ENCODE data around the gene HELLS. TPM values are rescaled to one million over a fixed set of nuclear protein-coding genes. Genes with fewer than 3 reads are reported as not detected.

The HELLS gene
- 19.7 and 139 TPM in 2 replicates for total RNA-seq (ENCODE audit: low replicate concordance)

- H3K4me3 ChIP-seq (ENCODE audit: low read depth, low read length): peak within 1 kb of the TSS; percentile 95
- peak; percentile 6 for TF ChIP-seq CTCF (IDR thresholded peaks at IDR 0.05; ENCODE audit: insufficient read depth, low read length)
- DNase-seq (ENCODE audit: low read depth): peak; percentile 88
Measured at GRCh38 chr10:94545391-94546048, at the start of gene HELLS. Gene HELLS, plus strand, starts transcription at chr10:94545788. Its CDS starts 134 bp downstream, at chr10:94545922.

DNA sequence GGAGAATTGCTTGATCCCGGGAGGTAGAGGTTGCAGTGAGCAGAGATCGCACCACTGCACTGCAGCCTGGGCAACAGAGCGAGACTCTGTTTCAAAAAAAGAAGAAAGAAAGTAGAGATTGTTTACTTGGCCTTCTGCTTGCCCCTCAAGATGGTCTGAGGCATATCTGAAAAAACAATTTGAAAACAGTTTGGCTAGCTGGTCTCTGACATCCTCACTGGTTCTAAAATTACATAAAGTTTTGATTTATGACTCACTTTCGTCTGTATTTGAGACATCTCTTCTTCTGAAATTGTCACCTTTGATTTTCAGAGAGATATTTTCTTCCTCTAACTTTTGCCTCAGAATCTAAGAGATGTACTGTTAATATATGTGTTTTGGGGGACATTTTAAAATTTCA is 49.6 kb upstream of the HELLS start:
- no peak overlapping the region for H3K4me3 ChIP-seq (ENCODE audit: low read depth, low read length)
- DNase-seq (ENCODE audit: low read depth): peak; percentile 2
- no peak for TF ChIP-seq CTCF (IDR thresholded peaks at IDR 0.05; ENCODE audit: insufficient read depth, low read length)

DNA sequence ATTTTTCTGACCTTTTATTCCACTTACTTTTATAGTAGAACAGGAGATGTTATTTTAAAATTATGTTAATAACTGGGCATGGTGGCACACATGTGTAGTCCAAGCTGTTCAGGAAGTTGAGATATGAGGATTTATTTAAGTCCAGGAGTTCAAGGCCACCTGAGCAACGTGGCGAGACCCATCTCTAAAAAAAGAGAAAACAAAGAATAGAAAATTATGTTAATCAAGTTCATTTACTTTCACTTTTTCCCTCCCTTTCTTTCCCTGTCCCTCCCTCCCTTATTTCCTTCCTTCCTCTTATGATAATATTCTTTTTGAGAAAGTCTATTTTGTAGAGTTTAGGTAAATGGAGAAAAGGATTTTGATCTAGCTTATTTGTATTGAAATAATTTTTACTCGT is 48.9 kb upstream of the HELLS start:
- no peak for TF ChIP-seq CTCF (IDR thresholded peaks at IDR 0.05; ENCODE audit: insufficient read depth, low read length)
- no peak for DNase-seq (ENCODE audit: low read depth)
- H3K4me3 ChIP-seq (ENCODE audit: low read depth, low read length): no peak overlapping the region

GRCh38 chr10:94500063-94500462 is 45.5 kb upstream of the HELLS start:
- H3K4me3 ChIP-seq (ENCODE audit: low read depth, low read length): no peak overlapping the region
- TF ChIP-seq CTCF (IDR thresholded peaks at IDR 0.05; ENCODE audit: insufficient read depth, low read length): peak; percentile 56
- DNase-seq (ENCODE audit: low read depth): peak; percentile 24

DNA sequence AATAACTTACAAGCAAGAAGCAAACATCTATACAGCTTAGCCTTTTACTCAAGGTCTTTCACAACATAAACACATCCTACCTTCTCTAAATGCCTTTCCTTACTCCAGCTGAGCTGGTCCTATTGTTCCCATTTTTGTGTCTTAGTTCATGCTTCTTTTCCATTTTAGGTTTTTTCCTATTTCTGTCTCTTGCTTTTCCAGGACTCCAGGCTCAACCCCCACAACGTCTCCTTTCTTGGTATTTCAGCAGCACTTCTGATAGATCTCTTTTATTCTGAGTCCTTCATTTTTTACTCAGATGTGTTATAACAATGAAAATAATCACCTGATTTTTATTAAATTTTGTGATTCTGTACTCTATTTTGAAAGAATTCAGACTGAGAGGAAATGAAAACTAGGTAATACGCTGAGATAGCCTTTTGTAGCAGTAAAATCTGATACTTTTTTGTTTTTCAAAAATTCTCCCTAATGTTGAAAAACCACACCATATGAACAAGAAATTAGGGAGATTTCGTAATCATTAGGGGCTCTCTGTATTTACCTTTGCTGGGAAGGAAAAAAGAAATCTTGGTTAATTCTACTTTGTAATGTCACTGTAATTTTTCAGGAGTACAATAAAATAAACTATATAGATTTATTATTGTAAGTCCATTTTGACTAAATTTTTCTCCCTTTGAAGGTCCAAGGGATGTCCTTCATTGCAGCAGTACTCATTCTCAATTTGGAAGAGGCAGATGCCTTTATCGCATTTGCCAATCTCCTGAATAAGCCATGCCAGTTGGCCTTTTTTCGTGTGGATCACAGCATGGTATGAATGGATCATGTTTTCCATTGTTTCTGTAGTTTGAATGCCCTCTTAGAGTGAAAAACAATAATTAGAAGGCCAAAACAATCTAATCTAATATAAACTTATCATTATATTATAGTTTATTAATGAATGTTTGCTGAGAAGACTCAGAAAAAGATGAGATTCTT is 24.0 kb upstream of the HELLS start:
- H3K4me3 ChIP-seq (ENCODE audit: low read depth, low read length): no peak overlapping the region
- no peak for TF ChIP-seq CTCF (IDR thresholded peaks at IDR 0.05; ENCODE audit: insufficient read depth, low read length)
- DNase-seq (ENCODE audit: low read depth): no peak

GRCh38 chr10:94524146-94524545 is 21.4 kb upstream of the HELLS start:
- peak; percentile 32 for DNase-seq (ENCODE audit: low read depth)
- no peak for TF ChIP-seq CTCF (IDR thresholded peaks at IDR 0.05; ENCODE audit: insufficient read depth, low read length)
- H3K4me3 ChIP-seq (ENCODE audit: low read depth, low read length): no peak overlapping the region
